A673 (cell line): ENCODE measurements around the gene CENATAC.

ENCODE experiments used
- CTCF ChIP-seq: fragments of 300-800, 200-600 bp; sonication (generic); conservative IDR thresholded peaks from 2 replicates; pipeline ENCODE4 v1.5.1; 2017; ENCODE audit warnings: low read depth, mild to moderate bottlenecking, antibody characterized with exemption, low read length, moderate library complexity, mixed read lengths
- EZH2 ChIP-seq: fragments of 200-600 bp; sonication (generic); IDR thresholded peaks from 2 replicates; pipeline ENCODE4 v1.6.1; 2017; ENCODE audit warnings: borderline replicate concordance, low read depth, mild to moderate bottlenecking, mixed read lengths, antibody characterized with exemption, low read length; ENCODE audit not compliant: poor library complexity, severe bottlenecking

- no peak for TF ChIP-seq EZH2
- TF ChIP-seq CTCF, result no peak; the same call in 1 of the 2 replicates
Measured at GRCh38 chr11:119030329-119031047, 32.5 kb downstream of the CENATAC start, which contains the start of gene SLC37A4.
